ENCODE results near the gene AQP7. TPM values are rescaled to one million over a fixed set of nuclear protein-coding genes. Genes with fewer than 3 reads are reported as not detected.

AQP7 gene
- total RNA-seq, 2 donors from 2014 or later = 6.4 TPM; not detected in 1

Small RNA genes within 50 kb of the gene (small RNA-seq; reads per million reads assigned to genes)
- 0 reads per million in 2 donors for gene AL356218.2
- gene RF00019 = 0 reads per million in 2 donors

Other genes starting within 250 kb of the AQP7 start
- gene B4GALT1, start 235.2 kb downstream of the AQP7 start, total RNA-seq = 100 to 1,000 TPM; 153 to 185 TPM
- not detected for gene SPINK4, start 162.4 kb downstream of the AQP7 start, total RNA-seq
- 100 to 1,000 TPM in 1 of 2 donors, 10 to 100 TPM in 1; 94.9 to 112 TPM for gene BAG1, start 137.9 kb downstream of the AQP7 start, total RNA-seq
- 10 to 100 TPM; 48.8 to 84.2 TPM for gene CHMP5, start 137.5 kb downstream of the AQP7 start, total RNA-seq
- 10 to 100 TPM; 30.8 to 39.5 TPM for gene NFX1, start 112.1 kb downstream of the AQP7 start, total RNA-seq
- gene AQP3, start 45.0 kb upstream of the AQP7 start, total RNA-seq = 100 to 1,000 TPM; 200 to 327 TPM
- 10 to 100 TPM; 28.6 to 30.9 TPM for gene NOL6, start 71.4 kb upstream of the AQP7 start, total RNA-seq
- gene ANKRD18B, start 121.7 kb upstream of the AQP7 start, total RNA-seq = 10 to 100 TPM in 1 of 2 donors, 1 to 10 TPM in 1; 3.4 to 21.6 TPM